Limb (tissue), 2 donors: ENCODE measurements around the gene C1QTNF6.
A peak's percentile ranks its signal among the peaks of the same experiment; 100 is the strongest.

ENCODE experiments used
- DNase-seq, 2 donors: peaks; one replicate each; pipeline ENCODE4 v3.0.0-alpha.2; 2016; ENCODE audit errors: extremely low spot score in 2 of 2

The C1QTNF6 gene

DNA sequence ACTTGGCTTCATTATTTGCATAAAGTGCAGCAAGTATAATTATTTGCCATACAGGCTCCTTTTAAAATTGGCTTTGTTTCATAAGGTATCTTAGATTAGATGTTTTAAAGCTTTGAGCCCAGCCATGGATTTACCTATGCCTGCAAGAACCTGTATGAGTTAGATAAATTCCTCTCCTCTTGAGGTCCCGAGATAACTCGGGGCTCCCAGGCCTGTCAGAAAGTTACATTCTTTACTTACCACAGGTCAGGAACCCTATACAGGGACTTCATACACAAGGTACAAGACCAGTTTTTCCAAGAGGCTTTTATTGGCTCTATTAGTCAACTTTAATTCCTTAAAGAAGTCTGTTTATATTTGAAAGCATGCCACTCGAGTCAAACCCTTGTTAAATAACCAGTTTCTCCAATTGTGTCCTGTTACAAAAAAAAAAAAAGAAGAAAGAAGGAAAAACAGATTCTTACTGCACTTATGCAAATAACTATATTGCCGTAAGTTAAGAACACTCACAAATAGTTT, 2.3 kb upstream of the C1QTNF6 start:
- no peak for DNase-seq

GRCh38 chr22:37188901-37189466, 937 bp upstream of the C1QTNF6 start:
- no peak for DNase-seq

DNA sequence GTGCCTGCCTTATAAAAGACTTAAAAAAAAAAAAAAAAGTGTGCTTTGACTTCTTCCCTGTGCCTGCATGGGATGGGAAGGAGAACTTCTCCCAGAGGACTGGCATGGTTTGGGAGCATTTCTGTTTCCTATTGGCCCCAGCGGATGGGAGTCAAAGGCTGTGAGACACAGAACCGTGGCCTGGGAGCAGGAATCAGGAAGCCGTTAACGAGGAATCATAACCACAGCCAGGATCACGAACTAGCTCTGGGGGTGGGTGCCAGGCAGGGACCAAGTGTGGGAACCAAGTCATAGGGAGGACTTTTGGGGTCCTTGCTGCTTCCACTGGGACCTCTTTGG, 526 bp downstream of the C1QTNF6 start:
- no peak for DNase-seq

DNA sequence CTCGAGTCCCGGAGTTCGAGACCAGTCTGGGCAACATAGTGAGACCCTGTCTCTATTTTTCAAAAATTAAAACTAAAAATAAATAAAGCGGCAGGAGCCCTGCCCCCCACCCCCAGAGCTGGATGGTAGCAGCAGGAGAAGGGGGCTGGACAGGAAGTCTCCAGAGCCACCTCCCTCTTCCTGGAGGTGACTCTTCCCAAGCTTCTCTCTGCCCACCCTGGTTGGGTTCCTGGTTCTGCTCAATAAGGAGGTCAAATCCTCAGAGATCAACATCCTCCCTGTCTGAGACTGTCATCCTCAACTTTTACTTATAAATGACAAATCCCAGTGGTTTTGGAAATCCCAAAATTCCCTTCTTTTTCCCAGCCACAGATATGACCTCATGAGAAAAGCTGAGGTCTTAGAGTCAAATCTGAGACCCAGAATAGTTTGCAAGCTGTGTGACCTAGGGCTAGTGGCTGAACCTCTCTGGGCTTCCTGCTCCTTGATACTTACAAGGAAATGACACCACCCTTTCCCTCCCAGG, 987 bp downstream of the C1QTNF6 start:
- no peak for DNase-seq

DNA sequence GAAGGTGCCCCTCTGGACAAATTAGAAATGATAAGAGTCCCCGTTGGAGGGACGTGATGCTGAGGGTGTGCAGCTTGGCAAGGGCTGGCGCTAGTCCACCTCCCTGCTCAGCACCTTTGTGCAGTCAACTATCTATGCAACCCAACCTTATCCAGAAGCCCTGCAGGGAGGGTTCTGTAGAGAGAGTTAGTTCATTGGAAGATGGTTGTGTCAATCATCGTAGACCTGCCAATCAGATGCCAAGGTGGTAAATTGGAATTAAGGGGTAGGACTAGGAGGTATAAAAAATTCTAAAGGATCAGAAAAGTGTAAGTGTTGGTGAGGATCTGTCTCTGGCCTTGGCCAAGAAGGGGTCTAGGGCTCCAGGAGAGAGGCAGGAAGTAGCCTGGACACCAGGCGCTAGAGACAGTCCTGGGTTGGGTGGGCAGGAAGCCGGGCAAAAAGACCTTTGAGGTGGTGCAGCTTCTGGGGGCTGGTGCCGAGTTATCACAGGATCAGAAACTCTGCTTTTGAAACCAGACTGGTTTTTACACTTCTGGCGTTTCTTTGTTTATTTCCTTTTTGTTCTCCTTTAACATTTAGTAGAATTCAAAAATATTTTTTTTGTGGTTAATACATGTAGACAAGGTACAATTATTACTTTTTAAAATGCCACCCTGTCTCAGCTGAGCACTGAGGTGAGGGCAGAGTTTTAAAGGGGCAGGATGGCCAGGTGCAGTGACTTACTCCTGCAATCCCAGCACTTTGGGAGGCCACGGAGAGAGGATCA, 1.6 kb downstream of the C1QTNF6 start:
- no peak for DNase-seq

GRCh38 chr22:37185646-37186227, 2.3 kb downstream of the C1QTNF6 start:
- no peak for DNase-seq

- no peak for DNase-seq
Observed at GRCh38 chr22:37184816-37185541, 3.1 kb downstream of the C1QTNF6 start.

DNA sequence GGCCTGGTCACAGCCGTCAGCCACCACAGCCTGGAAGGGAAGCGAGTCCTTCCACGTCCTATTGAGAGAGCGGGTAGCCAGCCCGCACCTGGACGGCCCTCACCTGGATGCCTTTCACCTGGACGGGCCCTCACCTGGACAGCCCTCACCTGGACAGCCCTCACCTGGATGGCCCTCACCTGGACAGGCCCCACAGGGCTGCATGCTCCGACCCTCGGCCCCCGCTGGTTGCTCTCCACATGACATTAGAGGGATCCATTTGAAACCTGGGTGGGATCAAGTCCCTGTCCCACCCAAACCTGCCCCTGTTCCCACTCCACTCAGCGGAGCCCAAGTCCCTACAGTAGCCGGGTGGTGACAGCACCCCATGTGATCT, 3.7 kb downstream of the C1QTNF6 start:
- DNase-seq = no peak

DNA sequence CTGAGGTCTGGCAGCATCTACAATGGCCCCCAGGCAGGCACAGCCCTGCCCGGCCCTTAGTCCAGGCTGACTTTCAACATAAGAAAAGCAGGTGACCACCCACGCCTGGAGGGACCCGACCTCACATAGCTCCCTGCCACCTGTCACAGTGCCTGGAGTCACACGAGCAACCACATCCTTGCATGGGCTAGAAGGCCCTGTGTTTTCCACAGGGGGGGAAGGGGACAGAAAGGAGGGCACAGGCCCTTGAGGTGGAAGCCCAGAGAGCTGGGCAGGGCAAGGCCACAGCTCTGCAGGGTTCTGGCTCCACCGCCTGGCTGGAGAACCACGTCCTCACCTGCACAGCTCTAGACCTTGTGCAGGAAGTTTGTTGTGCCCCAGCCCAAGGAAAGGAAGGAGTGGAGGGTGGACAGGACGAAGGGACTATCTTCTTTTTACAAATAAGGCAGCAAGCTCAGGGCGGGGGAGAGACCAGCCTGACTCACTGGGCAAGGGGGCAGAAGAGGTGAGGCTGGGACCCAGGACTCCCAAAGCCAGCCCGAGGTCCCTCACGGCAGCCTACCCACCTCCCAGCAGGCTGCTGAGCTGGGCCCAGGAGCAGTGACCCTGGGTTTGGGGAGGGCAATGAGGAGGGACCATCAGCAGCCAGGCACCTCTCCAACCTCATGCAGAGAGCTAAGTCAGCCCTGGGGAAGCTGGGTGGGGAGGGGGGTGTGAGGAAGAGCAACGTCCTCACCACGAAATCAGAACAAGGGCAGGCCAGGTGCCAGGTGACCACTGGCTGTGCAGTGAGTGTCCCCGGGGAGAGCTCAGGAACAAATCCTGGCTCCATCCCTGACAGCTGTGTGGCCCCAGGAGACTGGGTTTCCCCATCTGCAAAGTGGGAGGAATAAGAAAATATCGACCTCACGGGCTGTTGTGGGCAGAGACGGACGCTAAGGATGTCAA, 4.3 kb downstream of the C1QTNF6 start:
- no peak for DNase-seq

DNA sequence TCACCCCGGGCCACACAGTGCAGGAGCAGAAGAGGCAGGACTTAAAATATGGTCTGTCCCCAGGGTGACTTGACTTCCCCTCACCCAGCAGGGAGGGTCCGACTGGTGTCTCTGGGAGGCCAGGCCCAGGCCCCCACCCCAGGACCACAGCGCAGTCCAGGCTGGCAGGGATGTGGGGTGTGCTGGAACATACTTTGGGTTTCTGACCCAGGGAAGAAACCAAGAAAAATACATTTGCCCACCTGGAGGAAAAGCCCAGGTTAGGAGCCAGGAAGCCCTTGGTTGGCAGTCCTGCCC, 5.2 kb downstream of the C1QTNF6 start:
- DNase-seq = no peak

- DNase-seq = no peak
Observed at GRCh38 chr22:37182101-37182948, 5.7 kb downstream of the C1QTNF6 start.

DNA sequence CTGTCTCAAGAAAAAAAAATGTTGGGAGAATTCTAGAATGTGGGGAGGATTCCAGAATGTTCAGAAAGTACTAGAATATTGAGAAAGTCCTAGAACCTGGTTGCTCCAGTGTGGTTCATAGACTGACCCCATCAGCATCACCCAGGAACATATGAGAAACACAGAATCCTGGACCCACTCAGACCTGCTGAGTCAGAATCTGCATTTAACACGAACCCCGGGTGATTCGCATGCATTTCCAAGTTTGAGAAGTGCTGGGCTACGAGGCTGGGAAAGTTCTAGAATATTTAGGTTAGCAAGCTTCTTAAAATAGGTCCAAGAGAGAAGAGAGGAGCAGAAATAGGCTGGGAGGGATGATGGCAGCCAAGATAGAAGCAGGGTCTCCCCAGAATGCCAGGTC, 6.4 kb downstream of the C1QTNF6 start:
- DNase-seq = no peak

DNA sequence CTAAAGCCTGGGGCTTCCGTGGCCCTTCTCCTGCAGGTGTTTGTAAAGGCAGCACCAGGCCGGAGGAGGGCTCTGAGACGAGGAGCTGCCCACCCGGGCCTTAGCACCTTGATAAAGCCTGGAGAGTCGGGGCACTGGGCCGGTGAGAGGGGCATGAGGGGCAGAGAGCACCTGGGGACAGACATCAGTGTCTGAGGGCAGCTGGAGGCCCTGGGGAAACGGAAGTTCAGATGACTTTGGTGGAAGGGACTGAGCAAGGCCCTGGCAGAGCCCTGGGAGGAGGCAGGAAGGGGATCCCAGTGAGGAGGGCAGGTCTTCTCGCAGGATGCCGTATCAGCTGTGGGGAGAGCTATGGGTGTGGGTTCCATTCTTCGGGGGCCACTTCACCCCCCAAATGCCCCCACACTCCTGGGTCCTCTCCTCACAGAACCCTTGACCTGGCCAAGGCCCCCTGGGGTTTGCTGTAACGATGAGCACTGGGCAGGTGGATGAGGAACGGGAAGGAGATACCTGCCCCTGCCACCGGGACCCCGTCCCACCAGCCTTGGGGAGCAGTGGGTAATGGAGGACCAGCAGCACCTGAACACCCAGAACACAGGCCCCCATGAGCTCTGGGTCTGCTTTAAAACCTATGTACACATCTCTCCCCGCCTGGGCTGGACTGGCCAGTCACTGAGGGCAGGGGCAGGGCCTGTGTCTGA, 7.4 kb downstream of the C1QTNF6 start:
- DNase-seq = no peak

GRCh38 chr22:37179622-37180420, 8.2 kb downstream of the C1QTNF6 start:
- no peak for DNase-seq

DNA sequence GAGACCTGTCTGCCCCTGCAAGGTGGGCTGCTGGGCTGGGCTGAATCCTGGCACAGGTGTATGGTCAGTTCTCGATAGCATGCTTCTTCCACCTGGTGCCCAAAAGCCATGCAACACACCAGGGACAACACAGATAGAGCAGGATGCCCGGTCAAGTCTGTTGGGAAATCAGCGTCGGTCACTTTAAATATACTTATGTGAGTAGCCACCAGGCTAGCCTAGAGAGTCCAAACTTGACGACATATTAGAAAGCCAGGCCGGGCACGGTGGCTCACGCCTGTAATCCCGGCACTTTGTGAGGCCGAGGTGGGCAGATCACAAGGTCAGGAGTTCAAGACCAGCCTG, 8.9 kb downstream of the C1QTNF6 start:
- no peak for DNase-seq

- peak in 1 of 2 donors; percentile 48 for DNase-seq
Observed at GRCh38 chr22:37178350-37179125, 9.5 kb downstream of the C1QTNF6 start.

DNA sequence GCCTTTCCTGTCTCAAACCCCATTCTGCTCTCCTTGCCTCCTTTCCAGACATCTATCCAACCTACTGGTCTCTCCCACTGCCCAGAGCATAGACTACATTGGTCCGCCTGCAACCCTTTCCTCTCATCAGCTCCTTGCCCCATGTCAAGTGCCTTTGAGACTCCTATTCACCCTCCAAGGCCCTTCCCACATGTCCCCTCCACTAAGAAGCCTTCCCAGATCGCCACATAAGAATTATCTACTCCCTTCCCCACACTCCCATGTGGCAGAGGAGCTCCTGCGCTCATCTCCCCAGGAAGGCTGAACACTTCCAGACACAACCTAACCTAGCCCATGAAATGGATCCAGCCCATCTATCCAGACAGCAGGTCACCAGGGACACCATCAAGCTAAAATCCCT, 10.3 kb downstream of the C1QTNF6 start:
- no peak for DNase-seq

GRCh38 chr22:37177221-37177620, 10.8 kb downstream of the C1QTNF6 start:
- DNase-seq = no peak
